Transverse colon (tissue), 4 donors: ENCODE data around the gene DPYSL5. TPM values are rescaled to one million over a fixed set of nuclear protein-coding genes. Genes with fewer than 3 reads are reported as not detected.

Experiments
- DNase-seq: peaks from one replicate; pipeline ENCODE4 v3.0.0-alpha.2; 2019
- H3K27ac ChIP-seq, 4 donors: fragments of 200-600 bp; sonication (generic); 2 replicates each; pipeline ENCODE4 v1.5.1; 2016 to 2018; ENCODE audit warnings: inconsistent platforms in 4 of 4
- H3K27me3 ChIP-seq: fragments of 200-600 bp; sonication (generic); 2 replicates; pipeline ENCODE4 v1.5.1; 2017; ENCODE audit warnings: inconsistent platforms
- H3K36me3 ChIP-seq, 4 donors: fragments of 200-600 bp; sonication (generic); 2 replicates each; pipeline ENCODE4 v1.5.1; 2017 to 2019; ENCODE audit warnings: inconsistent platforms in 4 of 4
- H3K4me1 ChIP-seq, 4 donors: fragments of 200-600 bp; sonication (generic); 2 replicates each; pipeline ENCODE4 v1.5.1; 2017 to 2020; ENCODE audit warnings: inconsistent platforms in 4 of 4
- H3K4me3 ChIP-seq, 4 donors: fragments of 200-600 bp; sonication (generic); 1 replicate in 1 of 4; 2 replicates in 3 of 4; pipeline versions ENCODE4 v1.5.1 to v1.6.1; 2017 to 2019; ENCODE audit warnings: inconsistent platforms in 4 of 4
- H3K9me3 ChIP-seq, 2 donors: fragments of 200-600 bp; sonication (generic); 2 replicates each; pipeline ENCODE4 v1.5.1; 2017 to 2019; ENCODE audit warnings: inconsistent platforms in 2 of 2
- CTCF ChIP-seq, 5 experiments: fragments of 200-600 bp in 3 of 5; fragments of 450-650 bp in 2 of 5; sonication (generic) in 3 of 5; IDR thresholded peaks; 1 replicate in 2 of 5; 2 replicates in 3 of 5; pipeline ENCODE4 v1.5.1; 2016 to 2017; ENCODE audit warnings: antibody characterized with exemption in 5 of 5, inconsistent platforms in 3 of 5, mild to moderate bottlenecking in 2 of 5, moderate library complexity in 1 of 5
- EP300 ChIP-seq: sonication (generic); formaldehyde crosslinking; IDR thresholded peaks from one replicate; pipeline ENCODE4 v1.6.1; 2017; ENCODE audit warnings: antibody characterized with exemption, low read depth
- POLR2A ChIP-seq: fragments of 450-650 bp; IDR thresholded peaks from one replicate; pipeline ENCODE4 v1.6.1; 2016; ENCODE audit warnings: antibody characterized with exemption, mild to moderate bottlenecking, moderate library complexity
- POLR2AphosphoS5 ChIP-seq, 3 donors: sonication (generic); formaldehyde crosslinking; IDR thresholded peaks; one replicate each; pipeline ENCODE4 v1.6.1; 2016; ENCODE audit warnings: antibody characterized with exemption in 3 of 3
- WGBS, 2 donors: methylation state at CpG; one replicate each; pipeline ENCODE4 v1.1.5; 2018; ENCODE audit warnings: low coverage in 1 of 2; 5-methylcytosine and 5-hydroxymethylcytosine counted together
- in situ Hi-C, 4 donors: fragments of 200-750 bp; cut with MboI; loops; one replicate each; pipeline versions ENCODE4 v1.15.0 to v1.15.1; 2017; ENCODE audit warnings: low sequenced_read_pairs in 3 of 4, low pct_ligation_motif_present in 1 of 4, low pct_unique_long_range_greater_than_20kb in 1 of 4
- intact Hi-C: fragments of 100-400 bp; cut with DNase I; formaldehyde crosslinking; loops from one replicate; pipeline ENCODE4 v1.15.1; 2023; ENCODE audit warnings: low total_unique reads
- total RNA-seq, 4 donors: library from RNA; depleted of rRNA; stranded (reverse); fragments of >200 nt; gene quantifications; one replicate each; pipeline ENCODE4 v1.1.0, GENCODE V29; 2016

Gene DPYSL5
- total RNA-seq, 4 donors from 2014 or later = 0.32 TPM; not detected in 3

- H3K4me1 ChIP-seq = peaks cover 0 to 3% (median 0%) of the 10 kb centered on the region in 4 donors
- TF ChIP-seq POLR2AphosphoS5 (IDR thresholded peaks at IDR 0.05) = no peak
- no peak for TF ChIP-seq CTCF (IDR thresholded peaks at IDR 0.05)
- no peak for TF ChIP-seq POLR2A
- no peak for TF ChIP-seq EP300
- intact Hi-C loops (no loop called here), in situ Hi-C loops (no loop called here)
- H3K36me3 ChIP-seq = no peaks in the 10 kb centered on the region
- H3K9me3 ChIP-seq = no peaks in the 10 kb centered on the region
- H3K27me3 ChIP-seq = no peaks in the 10 kb centered on the region
- WGBS, 2 donors = 53 to 61% methylated on average over 4 to 5 of the region's 5 CpGs
- no peak overlapping the region for H3K27ac ChIP-seq
- no peak overlapping the region for H3K4me3 ChIP-seq
- no peak for DNase-seq
Measured at GRCh38 chr2:26991717-26992116, 143.8 kb downstream of the DPYSL5 start.

GRCh38 chr2:26993768-26994167 lies 145.8 kb downstream of the DPYSL5 start:
- TF ChIP-seq CTCF (IDR thresholded peaks at IDR 0.05) (no peak), POLR2AphosphoS5 (IDR thresholded peaks at IDR 0.05) (no peak), POLR2A (no peak), EP300 (no peak)
- Histone ChIP-seq H3K4me3 (no peak overlapping the region), H3K27me3 (no peaks in the 10 kb centered on the region), H3K4me1 (peaks cover 0 to 3% (median 0%) of the 10 kb centered on the region in 4 donors), H3K27ac (no peak overlapping the region), H3K36me3 (no peaks in the 10 kb centered on the region), H3K9me3 (no peaks in the 10 kb centered on the region)
- in situ Hi-C loops (no loop called here), intact Hi-C loops (no loop called here)
- 74% methylated on average over 1 of the region's 1 CpG; no CpG with 5 or more reads in 1 of the 2 donors for WGBS, 2 donors
- DNase-seq = no peak

GRCh38 chr2:26994983-26995382 lies 147.1 kb downstream of the DPYSL5 start:
- in situ Hi-C loops (no loop called here), intact Hi-C loops (loop anchor here (5.0 kb wide), 1 partner anchor 1987 kb away; the partner anchor contains the start of gene TOGARAM2)
- no peak overlapping the region for H3K27ac ChIP-seq
- no peak for DNase-seq
- no peaks in the 10 kb centered on the region for H3K36me3 ChIP-seq
- WGBS, 2 donors = 95% methylated on average over 1 of the region's 1 CpG; no CpG with 5 or more reads in 1 of the 2 donors
- no peak overlapping the region for H3K4me3 ChIP-seq
- no peak for TF ChIP-seq POLR2AphosphoS5 (IDR thresholded peaks at IDR 0.05)
- TF ChIP-seq CTCF (IDR thresholded peaks at IDR 0.05) = no peak
- no peak for TF ChIP-seq EP300
- TF ChIP-seq POLR2A = no peak
- no peaks in the 10 kb centered on the region for H3K9me3 ChIP-seq
- peaks cover 0 to 3% (median 0%) of the 10 kb centered on the region in 4 donors for H3K4me1 ChIP-seq
- H3K27me3 ChIP-seq = no peaks in the 10 kb centered on the region

DNA sequence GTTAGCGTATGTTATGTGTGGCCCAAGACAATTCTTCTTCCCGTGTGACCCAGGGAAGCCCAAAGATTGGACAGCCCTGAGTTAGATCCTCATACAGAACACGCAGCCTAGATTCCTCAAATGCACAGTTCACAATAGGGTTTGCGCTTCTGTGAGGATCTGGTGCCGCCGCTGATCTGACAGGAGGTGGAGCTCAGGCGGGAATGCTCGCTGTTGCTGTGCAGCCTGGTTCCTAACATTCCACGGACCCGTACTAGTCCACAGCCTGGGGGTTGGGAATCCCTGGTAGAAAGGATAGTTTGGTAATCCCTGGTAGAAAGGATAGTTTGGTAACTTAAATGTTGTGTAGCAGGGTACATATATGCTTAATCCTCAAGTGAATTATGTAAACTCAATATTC lies 149.5 kb downstream of the DPYSL5 start:
- Histone ChIP-seq H3K27me3 (no peaks in the 10 kb centered on the region), H3K27ac (no peak overlapping the region), H3K36me3 (no peaks in the 10 kb centered on the region), H3K4me1 (no peaks in the 10 kb centered on the region), H3K4me3 (no peak overlapping the region), H3K9me3 (no peaks in the 10 kb centered on the region)
- WGBS, 2 donors = 59 to 81% methylated on average over 3 to 10 of the region's 10 CpGs
- in situ Hi-C loops = no loop called here
- intact Hi-C loops = loop anchor here (5.0 kb wide), 1 partner anchor 1985 kb away; the partner anchor contains the start of gene TOGARAM2
- DNase-seq = no peak
- no peak for TF ChIP-seq POLR2AphosphoS5 (IDR thresholded peaks at IDR 0.05)
- no peak for TF ChIP-seq POLR2A
- TF ChIP-seq EP300 = no peak
- no peak for TF ChIP-seq CTCF (IDR thresholded peaks at IDR 0.05)
